Liver (tissue), 9 donors: ENCODE results near the gene CCDC30. TPM values are rescaled to one million over a fixed set of nuclear protein-coding genes. Genes with fewer than 3 reads are reported as not detected.

Source experiments
- DNase-seq: peaks from one replicate; pipeline ENCODE4 v3.0.0-alpha.2; 2017; ENCODE audit warnings: low spot score
- H3K27ac ChIP-seq, 2 donors: one replicate each; pipeline ENCODE4 v1.7.0; 2013; ENCODE audit warnings: inconsistent platforms in 2 of 2, low read length in 2 of 2, control low read depth in 1 of 2, low read depth in 1 of 2, mild to moderate bottlenecking in 1 of 2
- H3K27me3 ChIP-seq, 4 donors: one replicate each; pipeline versions ENCODE4 v1.6.1 to v1.7.0; 2013; ENCODE audit warnings: low read length in 3 of 4, inconsistent platforms in 1 of 4, mild to moderate bottlenecking in 1 of 4, moderate library complexity in 1 of 4; ENCODE audit not compliant: control insufficient read depth in 4 of 4, insufficient read depth in 4 of 4
- H3K36me3 ChIP-seq, 4 donors: one replicate each; pipeline versions ENCODE4 v1.6.1 to v1.7.0; 2013; ENCODE audit warnings: low read length in 3 of 4, mild to moderate bottlenecking in 3 of 4, low read depth in 1 of 4, moderate library complexity in 1 of 4; ENCODE audit not compliant: control insufficient read depth in 4 of 4, insufficient read depth in 3 of 4
- H3K4me1 ChIP-seq, 4 donors: one replicate each; pipeline versions ENCODE4 v1.6.1 to v1.7.0; 2013; ENCODE audit warnings: low read length in 3 of 4, mild to moderate bottlenecking in 3 of 4, moderate library complexity in 1 of 4; ENCODE audit not compliant: control insufficient read depth in 4 of 4, insufficient read depth in 4 of 4
- H3K4me3 ChIP-seq, 3 donors: one replicate each; pipeline versions ENCODE4 v1.6.1 to v1.7.0; 2013; ENCODE audit warnings: low read length in 3 of 3, control low read depth in 1 of 3, low read depth in 1 of 3, mild to moderate bottlenecking in 1 of 3
- H3K9ac ChIP-seq, 2 donors: one replicate each; pipeline ENCODE4 v1.7.0; 2013; ENCODE audit warnings: low read length in 2 of 2, mild to moderate bottlenecking in 2 of 2, moderate library complexity in 2 of 2, control low read depth in 1 of 2, low read depth in 1 of 2
- H3K9me3 ChIP-seq, 4 donors: one replicate each; pipeline versions ENCODE4 v1.6.1 to v1.7.0; 2013; ENCODE audit warnings: low read length in 3 of 4; ENCODE audit not compliant: control insufficient read depth in 4 of 4
- CTCF ChIP-seq: fragments of 150-350 bp; IDR thresholded peaks from 2 replicates; pipeline ENCODE4 v1.5.1; 2017; ENCODE audit warnings: improper control_type of control experiment, low read depth, low read length; ENCODE audit not compliant: missing input control
- EGR1 ChIP-seq, 2 donors: IDR thresholded peaks; 2 replicates each; pipeline ENCODE4 v1.6.1; 2016 to 2018; ENCODE audit warnings: antibody characterized with exemption in 2 of 2, low read depth in 2 of 2
- FOXA1 ChIP-seq: IDR thresholded peaks from 2 replicates; pipeline ENCODE4 v1.6.1; 2016; ENCODE audit warnings: antibody characterized with exemption
- GABPA ChIP-seq, 2 donors: IDR thresholded peaks in 1 of 2; conservative IDR thresholded peaks in 1 of 2; 2 replicates each; pipeline ENCODE4 v1.6.1; 2016; ENCODE audit warnings: antibody characterized with exemption in 2 of 2, mild to moderate bottlenecking in 1 of 2, moderate library complexity in 1 of 2
- HNF4A ChIP-seq, 2 donors: conservative IDR thresholded peaks; 2 replicates each; pipeline ENCODE4 v1.6.1; 2016; ENCODE audit warnings: antibody characterized with exemption in 2 of 2, mild to moderate bottlenecking in 2 of 2
- HNF4G ChIP-seq: IDR thresholded peaks from 2 replicates; pipeline ENCODE4 v1.6.1; 2016; ENCODE audit warnings: antibody characterized with exemption
- JUND ChIP-seq, 2 donors: IDR thresholded peaks; 2 replicates each; pipeline ENCODE4 v1.6.1; 2016; ENCODE audit warnings: antibody characterized with exemption in 2 of 2
- MAX ChIP-seq: IDR thresholded peaks from 2 replicates; pipeline ENCODE4 v1.6.1; 2016; ENCODE audit warnings: antibody characterized with exemption
- NR2F2 ChIP-seq: IDR thresholded peaks from 2 replicates; pipeline ENCODE4 v1.6.1; 2016; ENCODE audit warnings: antibody characterized with exemption
- RAD21 ChIP-seq, 2 donors: IDR thresholded peaks; 2 replicates each; pipeline ENCODE4 v1.6.1; 2016; ENCODE audit warnings: antibody characterized with exemption in 2 of 2, mild to moderate bottlenecking in 2 of 2
- REST ChIP-seq: IDR thresholded peaks from 2 replicates; pipeline ENCODE4 v1.6.1; 2016; ENCODE audit warnings: antibody characterized with exemption, mild to moderate bottlenecking
- RXRA ChIP-seq, 2 donors: IDR thresholded peaks; 2 replicates each; pipeline ENCODE4 v1.6.1; 2017 to 2018; ENCODE audit warnings: antibody characterized with exemption in 2 of 2, mild to moderate bottlenecking in 1 of 2
- SP1 ChIP-seq: IDR thresholded peaks from 2 replicates; pipeline ENCODE4 v1.6.1; 2018; ENCODE audit warnings: antibody characterized with exemption, mild to moderate bottlenecking
- YY1 ChIP-seq: IDR thresholded peaks from 2 replicates; pipeline ENCODE4 v1.6.1; 2016; ENCODE audit warnings: antibody characterized with exemption, mild to moderate bottlenecking
- ZBTB33 ChIP-seq: IDR thresholded peaks from 2 replicates; pipeline ENCODE4 v1.6.1; 2016; ENCODE audit warnings: antibody characterized with exemption
- WGBS: extraction: QIAGEN DNeasy Blood & Tissue Kit; methylation state at CpG from one replicate; pipeline ENCODE4 v1.1.7; 2013; 5-methylcytosine and 5-hydroxymethylcytosine counted together
- polyA plus RNA-seq, 2 donors: library from polyadenylated mRNA; stranded (reverse) in 1 of 2; unstranded in 1 of 2; fragments of 200-250 nt in 1 of 2; fragments of >200 nt in 1 of 2; fragmentation: Nextera tagmentation in 1 of 2; extraction: Ambion mirVana in 1 of 2; gene quantifications; one replicate each; pipeline versions ENCODE4 v1.2.1 to v1.2.3, GENCODE V29; 2013 to 2015
- total RNA-seq, 2 donors: library from RNA; depleted of rRNA; stranded (reverse); fragments of >200 nt; gene quantifications; one replicate each; pipeline ENCODE4 v1.2.3, GENCODE V29; 2014
- donor health status: healthy.
- donor health status: healthy.
- donor health status: healthy.
- donor health status: healthy.
- donor health status: healthy.

CCDC30 gene
- total and polyA plus RNA-seq, 4 donors, result 0.07 to 2.0 (median 1.3) TPM

GRCh38 chr1:42576935-42577334, 113.8 kb downstream of the CCDC30 start (continued):
- TF ChIP-seq ZBTB33 (no peak), JUND (IDR thresholded peaks at IDR 0.05) (no peak)

GRCh38 chr1:42586016-42586415, 122.9 kb downstream of the CCDC30 start:
- H3K4me3 ChIP-seq, result no peak overlapping the region
- H3K27me3 ChIP-seq, result no peaks in the 10 kb centered on the region
- TF ChIP-seq CTCF (no peak), GABPA (IDR thresholded peaks at IDR 0.05 in 1 of 2, conservative IDR thresholded peaks at IDR 0.05 in 1 of 2) (no peak), NR2F2 (no peak), FOXA1 (no peak), SP1 (no peak), ZBTB33 (no peak), RAD21 (IDR thresholded peaks at IDR 0.05) (no peak), REST (no peak), EGR1 (IDR thresholded peaks at IDR 0.05; ENCODE audit: low read depth in 2 of 2) (no peak), HNF4A (conservative IDR thresholded peaks at IDR 0.05) (no peak), MAX (no peak), YY1 (no peak), RXRA (IDR thresholded peaks at IDR 0.05) (no peak), HNF4G (no peak), JUND (IDR thresholded peaks at IDR 0.05) (no peak)
- WGBS, result 72% methylated on average over 3 of the region's 3 CpGs
- H3K9me3 ChIP-seq, result peaks cover 0 to 5% (median 0%) of the 10 kb centered on the region in 4 donors
- no peak for DNase-seq
- H3K9ac ChIP-seq, result no peak overlapping the region
- no peaks in the 10 kb centered on the region for H3K36me3 ChIP-seq
- no peak overlapping the region for H3K27ac ChIP-seq
- H3K4me1 ChIP-seq, result no peaks in the 10 kb centered on the region
